ENCODE results near the gene ANGPTL7. TPM values are rescaled to one million over a fixed set of nuclear protein-coding genes. Genes with fewer than 3 reads are reported as not detected.

The ANGPTL7 gene
- total RNA-seq, 1 experiment from 2014 or later = not detected

DNA sequence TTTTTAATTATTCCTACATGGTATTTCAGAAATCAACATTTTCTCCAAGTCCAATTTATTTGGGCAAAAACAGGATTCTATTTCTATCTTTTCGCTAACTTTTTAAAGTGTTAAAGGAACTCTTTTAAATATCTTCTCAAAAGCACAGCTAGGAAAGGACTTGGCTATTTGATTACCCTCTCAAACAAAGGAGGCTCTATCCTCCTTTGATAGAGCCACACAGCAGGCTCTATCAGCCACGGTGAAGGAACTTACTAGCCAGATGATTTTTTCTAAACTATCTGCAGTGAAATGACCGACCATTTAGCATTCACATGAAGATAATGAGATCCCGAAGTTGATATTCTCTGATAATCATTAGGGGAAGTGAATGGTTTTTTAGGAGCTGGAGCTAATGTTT is 9.1 kb downstream of the ANGPTL7 start:
- no peaks in the 10 kb centered on the region for H3K9me3 ChIP-seq (replicated peaks)
- peaks cover 80% of the 10 kb centered on the region for H3K36me3 ChIP-seq
- H3K27me3 ChIP-seq (replicated peaks) = no peaks in the 10 kb centered on the region
- no peak for DNase-seq (ENCODE audit: low read depth in 1 of 2, low spot score in 2 of 2)
- no peak overlapping the region for H3K27ac ChIP-seq
- H3K4me3 ChIP-seq = no peak overlapping the region
- H3K4me1 ChIP-seq (replicated peaks) = no peaks in the 10 kb centered on the region

DNA sequence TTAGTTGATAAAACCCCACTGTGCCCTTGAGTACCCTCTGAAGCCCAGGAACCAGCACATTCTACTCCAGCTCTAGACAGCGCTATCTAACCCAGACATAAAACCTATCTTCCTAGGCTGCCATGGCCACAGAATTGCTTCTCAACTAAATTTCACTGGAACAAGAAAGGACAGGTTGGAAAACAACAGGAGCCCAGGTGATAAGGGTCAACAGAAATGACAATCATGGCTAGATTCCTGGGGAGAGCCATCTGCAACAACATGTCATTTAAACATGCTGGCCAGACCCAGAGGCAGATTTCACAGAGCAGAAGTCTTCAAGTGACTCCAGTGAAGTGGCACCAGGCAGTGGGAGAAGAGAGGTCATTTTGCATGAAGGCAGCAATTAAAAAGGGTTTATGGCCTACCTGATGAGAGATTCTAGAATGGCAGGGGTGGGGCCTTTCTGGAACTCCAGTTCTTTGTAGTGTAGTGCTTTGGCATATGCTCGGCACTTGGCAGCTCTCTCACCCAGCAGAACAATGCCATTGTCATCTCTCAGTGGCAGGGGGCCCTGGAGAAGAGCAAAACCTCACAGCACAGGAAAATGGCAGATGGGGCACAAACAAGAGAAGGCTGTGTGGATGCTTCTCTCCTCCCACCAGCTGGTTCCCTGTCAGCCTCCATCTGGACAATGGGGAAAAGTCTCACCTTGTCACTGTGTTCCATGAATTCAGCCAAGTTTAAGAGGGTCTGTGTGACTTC is 9.9 kb downstream of the ANGPTL7 start:
- Histone ChIP-seq H3K4me1 (replicated peaks) (no peaks in the 10 kb centered on the region), H3K36me3 (peaks cover 81% of the 10 kb centered on the region), H3K4me3 (no peak overlapping the region), H3K27ac (no peak overlapping the region), H3K27me3 (replicated peaks) (no peaks in the 10 kb centered on the region), H3K9me3 (replicated peaks) (no peaks in the 10 kb centered on the region)
- no peak for DNase-seq (ENCODE audit: low read depth in 1 of 2, low spot score in 2 of 2)

DNA sequence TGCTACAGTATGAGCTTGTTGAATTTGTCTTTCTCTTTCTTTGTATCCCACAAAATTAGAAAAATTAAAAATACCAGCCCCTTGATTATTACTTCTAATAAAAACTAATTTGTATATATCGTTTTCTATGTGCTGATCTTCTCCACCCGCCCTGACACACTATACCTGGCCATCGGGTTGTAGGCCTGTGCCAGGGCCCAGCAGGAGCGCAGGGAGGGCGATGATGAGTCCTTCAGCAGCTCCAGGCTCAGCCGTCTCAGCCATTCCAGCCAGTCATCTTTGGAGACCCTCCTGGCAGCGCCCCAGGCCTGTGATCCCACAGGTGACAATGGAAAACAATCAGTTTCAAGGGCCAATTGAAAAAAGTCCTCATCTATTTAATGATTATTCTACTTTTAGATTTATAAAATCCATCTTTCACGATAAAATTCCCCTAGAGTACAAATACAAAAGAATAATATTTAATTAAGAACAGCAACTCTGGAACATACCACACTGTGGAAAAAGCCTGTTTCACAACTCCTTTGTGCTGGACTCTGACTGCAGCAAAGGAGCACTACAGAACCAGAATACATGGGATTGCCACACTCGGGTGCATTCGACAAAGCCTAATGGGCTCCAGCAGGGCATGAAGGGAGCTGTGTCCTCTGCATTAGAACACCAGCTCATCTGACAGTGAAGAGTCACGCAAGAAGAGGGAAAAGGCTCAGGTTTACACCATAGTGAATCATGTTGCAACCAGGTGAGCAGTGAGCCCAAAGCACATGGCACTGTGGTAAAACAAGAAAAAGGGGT is 15.4 kb downstream of the ANGPTL7 start:
- Histone ChIP-seq H3K27me3 (replicated peaks) (no peaks in the 10 kb centered on the region), H3K36me3 (peaks cover 83% of the 10 kb centered on the region), H3K27ac (no peak overlapping the region), H3K4me1 (replicated peaks) (no peaks in the 10 kb centered on the region), H3K4me3 (no peak overlapping the region), H3K9me3 (replicated peaks) (no peaks in the 10 kb centered on the region)
- no peak for DNase-seq (ENCODE audit: low read depth in 1 of 2, low spot score in 2 of 2)

- Histone ChIP-seq H3K9me3 (replicated peaks) (no peaks in the 10 kb centered on the region), H3K27ac (no peak overlapping the region), H3K4me3 (no peak overlapping the region), H3K4me1 (replicated peaks) (no peaks in the 10 kb centered on the region), H3K27me3 (replicated peaks) (no peaks in the 10 kb centered on the region), H3K36me3 (peaks cover 95% of the 10 kb centered on the region)
- no peak for DNase-seq (ENCODE audit: low read depth in 1 of 2, low spot score in 2 of 2)
Measured at GRCh38 chr1:11207898-11208611, 18.9 kb downstream of the ANGPTL7 start.

DNA sequence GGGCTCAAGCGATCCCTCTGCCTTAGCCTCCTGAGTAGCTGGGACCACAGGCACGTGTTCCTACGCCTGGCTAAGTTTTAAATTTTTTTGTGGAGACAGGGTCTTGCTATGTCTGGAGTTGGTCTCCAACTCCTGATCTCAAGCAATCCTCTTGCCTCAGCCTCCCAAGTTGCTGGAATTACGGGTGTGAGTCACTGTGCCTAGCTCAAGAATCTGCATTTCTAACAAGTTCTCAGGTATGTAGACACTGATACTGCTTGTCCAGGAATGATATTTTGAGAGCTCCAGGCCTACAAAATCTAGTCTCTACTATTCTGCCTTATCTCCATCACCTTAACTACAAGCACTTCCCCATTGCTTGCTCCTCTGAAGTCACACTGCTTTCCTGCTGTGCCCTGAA is 22.3 kb downstream of the ANGPTL7 start:
- DNase-seq (ENCODE audit: low read depth in 1 of 2, low spot score in 2 of 2) = no peak
- no peaks in the 10 kb centered on the region for H3K4me1 ChIP-seq (replicated peaks)
- H3K36me3 ChIP-seq = peaks cover 91% of the 10 kb centered on the region
- H3K4me3 ChIP-seq = no peak overlapping the region
- H3K27me3 ChIP-seq (replicated peaks) = no peaks in the 10 kb centered on the region
- H3K27ac ChIP-seq = no peak overlapping the region
- no peaks in the 10 kb centered on the region for H3K9me3 ChIP-seq (replicated peaks)

GRCh38 chr1:11211925-11212587 is 22.9 kb downstream of the ANGPTL7 start:
- Histone ChIP-seq H3K36me3 (peaks cover 90% of the 10 kb centered on the region), H3K27me3 (replicated peaks) (no peaks in the 10 kb centered on the region), H3K4me3 (no peak overlapping the region), H3K4me1 (replicated peaks) (no peaks in the 10 kb centered on the region), H3K27ac (no peak overlapping the region), H3K9me3 (replicated peaks) (no peaks in the 10 kb centered on the region)
- no peak for DNase-seq (ENCODE audit: low read depth in 1 of 2, low spot score in 2 of 2)

DNA sequence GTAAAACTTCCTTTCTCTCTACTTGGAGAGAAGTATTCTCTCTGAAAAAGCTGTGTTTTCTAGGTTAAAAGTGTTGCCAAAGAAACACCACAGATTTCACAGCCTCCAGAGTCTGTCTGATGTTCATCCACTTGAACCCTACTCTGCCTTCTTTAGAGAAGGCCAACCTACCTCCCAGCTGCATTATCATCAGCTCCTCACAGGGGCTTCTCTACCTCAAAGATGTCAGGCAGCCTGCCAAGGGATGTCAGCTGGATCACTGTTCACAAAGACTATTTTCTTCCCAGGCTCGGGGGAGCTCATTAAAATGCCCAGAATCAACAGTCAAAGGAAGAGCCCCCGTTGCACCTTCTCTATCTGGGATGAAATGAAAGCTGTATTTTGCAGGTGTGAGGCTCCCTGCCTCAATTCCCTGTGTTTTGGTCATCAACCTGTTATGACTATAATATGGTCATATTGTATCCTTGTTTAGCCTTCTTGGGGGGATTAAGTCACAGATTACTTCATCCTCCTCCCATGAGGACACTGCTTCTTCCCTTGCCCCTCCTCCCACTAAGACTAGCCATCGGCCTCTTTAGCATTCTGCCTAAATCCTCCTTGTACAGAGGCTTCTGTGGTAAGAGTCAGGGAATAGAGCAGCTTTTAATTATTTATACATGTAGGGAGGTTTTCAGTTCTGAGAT is 25.7 kb downstream of the ANGPTL7 start:
- peaks cover 87% of the 10 kb centered on the region for H3K36me3 ChIP-seq

GRCh38 chr1:11215381-11216005 is 26.3 kb downstream of the ANGPTL7 start:
- H3K9me3 ChIP-seq (replicated peaks) = no peaks in the 10 kb centered on the region
- H3K27me3 ChIP-seq (replicated peaks) = no peaks in the 10 kb centered on the region
- H3K36me3 ChIP-seq = peaks cover 86% of the 10 kb centered on the region
- no peak overlapping the region for H3K27ac ChIP-seq
- no peaks in the 10 kb centered on the region for H3K4me1 ChIP-seq (replicated peaks)
- no peak for DNase-seq (ENCODE audit: low read depth in 1 of 2, low spot score in 2 of 2)
- no peak overlapping the region for H3K4me3 ChIP-seq

More for the DNA sequence above, 25.7 kb downstream of the ANGPTL7 start:
- no peaks in the 10 kb centered on the region for H3K4me1 ChIP-seq (replicated peaks)
- H3K9me3 ChIP-seq (replicated peaks) = no peaks in the 10 kb centered on the region
- no peaks in the 10 kb centered on the region for H3K27me3 ChIP-seq (replicated peaks)
- no peak overlapping the region for H3K4me3 ChIP-seq
- no peak for DNase-seq (ENCODE audit: low read depth in 1 of 2, low spot score in 2 of 2)
- H3K27ac ChIP-seq = no peak overlapping the region

DNA sequence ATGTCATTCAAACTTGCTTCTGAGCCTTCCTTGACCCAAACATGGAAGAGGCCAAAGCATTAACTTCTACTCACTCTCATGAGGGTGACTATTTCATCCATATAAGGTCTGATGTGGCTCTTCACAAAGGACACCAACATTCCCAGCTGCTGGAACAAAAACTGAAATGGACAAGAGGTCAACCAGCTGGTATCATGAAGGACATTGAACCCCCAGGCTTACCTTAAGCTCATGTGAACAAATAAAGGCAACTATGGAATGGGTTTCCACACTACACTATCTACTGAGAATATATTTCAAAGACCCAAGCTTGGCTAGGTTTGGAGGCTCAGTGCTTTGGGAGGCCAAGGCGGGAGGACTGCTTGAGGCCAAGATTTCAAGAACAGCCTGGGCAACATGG is 26.9 kb downstream of the ANGPTL7 start:
- DNase-seq (ENCODE audit: low read depth in 1 of 2, low spot score in 2 of 2) = no peak
- peaks cover 84% of the 10 kb centered on the region for H3K36me3 ChIP-seq

GRCh38 chr1:11227106-11228077 is 38.2 kb downstream of the ANGPTL7 start:
- Histone ChIP-seq H3K4me3 (no peak overlapping the region), H3K27ac (no peak overlapping the region), H3K36me3 (peaks cover 70% of the 10 kb centered on the region), H3K27me3 (replicated peaks) (no peaks in the 10 kb centered on the region), H3K4me1 (replicated peaks) (no peaks in the 10 kb centered on the region), H3K9me3 (replicated peaks) (no peaks in the 10 kb centered on the region)
- DNase-seq (ENCODE audit: low read depth in 1 of 2, low spot score in 2 of 2) = no peak

More for the DNA sequence above, 26.9 kb downstream of the ANGPTL7 start:
- no peaks in the 10 kb centered on the region for H3K9me3 ChIP-seq (replicated peaks)
- no peaks in the 10 kb centered on the region for H3K4me1 ChIP-seq (replicated peaks)
- H3K27ac ChIP-seq = no peak overlapping the region
- H3K27me3 ChIP-seq (replicated peaks) = no peaks in the 10 kb centered on the region
- H3K4me3 ChIP-seq = no peak overlapping the region

- DNase-seq (ENCODE audit: low read depth in 1 of 2, low spot score in 2 of 2) = no peak
- H3K27ac ChIP-seq = no peak overlapping the region
- H3K27me3 ChIP-seq (replicated peaks) = no peaks in the 10 kb centered on the region
- H3K36me3 ChIP-seq = peaks cover 81% of the 10 kb centered on the region
- H3K4me3 ChIP-seq = no peak overlapping the region
- no peaks in the 10 kb centered on the region for H3K4me1 ChIP-seq (replicated peaks)
- H3K9me3 ChIP-seq (replicated peaks) = no peaks in the 10 kb centered on the region
Measured at GRCh38 chr1:11229203-11229602, 40.0 kb downstream of the ANGPTL7 start.

- no peak for DNase-seq (ENCODE audit: low read depth in 1 of 2, low spot score in 2 of 2)
- Histone ChIP-seq H3K36me3 (peaks cover 92% of the 10 kb centered on the region), H3K4me3 (no peak overlapping the region), H3K4me1 (replicated peaks) (no peaks in the 10 kb centered on the region), H3K27me3 (replicated peaks) (no peaks in the 10 kb centered on the region), H3K27ac (no peak overlapping the region), H3K9me3 (replicated peaks) (no peaks in the 10 kb centered on the region)
Measured at GRCh38 chr1:11233208-11233607, 44.1 kb downstream of the ANGPTL7 start.

Measured in SJSA1 (cell line).